GM23338 (cell line): Measurements from ENCODE around the gene SHANK1. TPM values are rescaled to one million over a fixed set of nuclear protein-coding genes. Genes with fewer than 3 reads are reported as not detected.

Experiments used
- ATAC-seq: fragments of 200-7000 bp; cut with Tn5 transposase; 3 replicates; pipeline ENCODE4 v1.9.1; 2020
- DNase-seq: peaks from one replicate; pipeline ENCODE4 v3.0.0-alpha.2; 2015; ENCODE audit warnings: low spot score
- H2AFZ ChIP-seq: fragments of 200-600 bp; sonication (generic); 2 replicates; pipeline ENCODE4 v1.8.0; 2016; ENCODE audit warnings: antibody characterized with exemption, mild to moderate bottlenecking, moderate library complexity
- H3F3A ChIP-seq: fragments of 200-600 bp; sonication (generic); replicated peaks from 2 replicates; pipeline ENCODE4 v1.8.0; 2017; ENCODE audit warnings: antibody characterized with exemption, mixed run types, low read depth
- H3K27ac ChIP-seq: fragments of 200-600 bp; sonication (generic); 2 replicates; pipeline ENCODE4 v1.6.1; 2016; ENCODE audit warnings: low read depth
- H3K27me3 ChIP-seq: fragments of 200-600 bp; sonication (generic); 2 replicates; pipeline ENCODE4 v1.8.0; 2016; ENCODE audit warnings: mild to moderate bottlenecking, mixed run types, moderate library complexity; ENCODE audit not compliant: insufficient read depth
- H3K36me3 ChIP-seq: fragments of 200-600 bp; sonication (generic); 2 replicates; pipeline ENCODE4 v1.8.0; 2016; ENCODE audit warnings: mild to moderate bottlenecking; ENCODE audit not compliant: insufficient read depth
- H3K4me1 ChIP-seq: fragments of 200-600 bp; sonication (generic); 2 replicates; pipeline ENCODE4 v1.8.0; 2016; ENCODE audit warnings: mild to moderate bottlenecking, moderate library complexity; ENCODE audit not compliant: insufficient read depth
- H3K4me2 ChIP-seq: fragments of 200-600 bp; sonication (generic); 2 replicates; pipeline ENCODE4 v1.7.1; 2017; ENCODE audit warnings: mixed run types
- H3K4me3 ChIP-seq: fragments of 200-600 bp; sonication (generic); 2 replicates; pipeline ENCODE4 v1.6.1; 2016; ENCODE audit warnings: mixed run types
- H3K79me2 ChIP-seq: fragments of 200-600 bp; sonication (generic); replicated peaks from 2 replicates; pipeline ENCODE4 v1.8.0; 2017; ENCODE audit warnings: mild to moderate bottlenecking; ENCODE audit not compliant: insufficient read depth
- H3K9me2 ChIP-seq: fragments of 200-600 bp; sonication (generic); 2 replicates; pipeline ENCODE4 v1.8.0; 2017; ENCODE audit not compliant: insufficient read depth
- H4K20me1 ChIP-seq: fragments of 200-600 bp; sonication (generic); replicated peaks from 2 replicates; pipeline ENCODE4 v1.8.0; 2017; ENCODE audit warnings: mild to moderate bottlenecking; ENCODE audit not compliant: insufficient read depth
- H3K27ac Mint-ChIP-seq: 2 replicates; pipeline ENCODE4 v1.8.0; 2020; ENCODE audit warnings: inconsistent platforms, mild to moderate bottlenecking, moderate library complexity, mixed read lengths
- H3K27me3 Mint-ChIP-seq: 3 replicates; pipeline ENCODE4 v1.8.0; 2022; ENCODE audit warnings: low read depth, mild to moderate bottlenecking, moderate library complexity, mixed read lengths, inconsistent platforms; ENCODE audit not compliant: insufficient read depth, poor library complexity
- H3K36me3 Mint-ChIP-seq: 3 replicates; pipeline ENCODE4 v1.8.0; 2021; ENCODE audit warnings: low read depth, mild to moderate bottlenecking, inconsistent platforms, moderate library complexity, mixed read lengths
- H3K4me1 Mint-ChIP-seq: 3 replicates; pipeline ENCODE4 v1.8.0; 2020; ENCODE audit warnings: mild to moderate bottlenecking, inconsistent platforms, mixed read lengths
- H3K4me3 Mint-ChIP-seq: 3 replicates; pipeline ENCODE4 v1.8.0; 2021; ENCODE audit warnings: moderate library complexity, mild to moderate bottlenecking, inconsistent platforms, mixed read lengths
- H3K9me3 Mint-ChIP-seq: 3 replicates; pipeline ENCODE4 v1.8.0; 2020; ENCODE audit warnings: moderate library complexity, mild to moderate bottlenecking, inconsistent platforms, mixed read lengths
- CREB1 ChIP-seq: fragments of 250-450 bp; sonication (Bioruptor Pico); IDR thresholded peaks from 2 replicates; pipeline ENCODE4 v1.5.0; 2020; ENCODE audit warnings: low read depth, mild to moderate bottlenecking, moderate library complexity
- EZH2 ChIP-seq: fragments of 200-600 bp; sonication (generic); IDR thresholded peaks from one replicate; pipeline ENCODE4 v1.8.0; 2017; ENCODE audit warnings: antibody characterized with exemption, mild to moderate bottlenecking, low read depth; ENCODE audit not compliant: unreplicated experiment
- EZH2phosphoT487 ChIP-seq: fragments of 200-600 bp; sonication (generic); IDR thresholded peaks from one replicate; pipeline ENCODE4 v1.8.1; 2018; ENCODE audit warnings: antibody characterized with exemption; ENCODE audit not compliant: unreplicated experiment
- JUNB ChIP-seq: IDR thresholded peaks from one replicate; pipeline ENCODE4 v1.6.1; 2016; ENCODE audit warnings: antibody characterized with exemption; ENCODE audit not compliant: unreplicated experiment
- NANOG ChIP-seq: IDR thresholded peaks from 2 replicates; pipeline ENCODE4 v1.6.1; 2016; ENCODE audit warnings: antibody characterized with exemption, borderline replicate concordance
- POLR2AphosphoS5 ChIP-seq: IDR thresholded peaks from 2 replicates; pipeline ENCODE4 v1.6.1; 2016; ENCODE audit warnings: antibody characterized with exemption, low read depth
- STAT1 ChIP-seq: IDR thresholded peaks from one replicate; pipeline ENCODE4 v1.6.1; 2016; ENCODE audit warnings: antibody characterized with exemption; ENCODE audit not compliant: unreplicated experiment
- ZNF114 ChIP-seq: fragments of 250-450 bp; sonication (Bioruptor Pico); IDR thresholded peaks from 2 replicates; pipeline ENCODE4 v1.5.0; 2020; ENCODE audit warnings: mild to moderate bottlenecking, moderate library complexity
- ZNF331 ChIP-seq: fragments of 250-450 bp; sonication (Bioruptor Pico); IDR thresholded peaks from 2 replicates; pipeline ENCODE4 v1.5.0; 2020; ENCODE audit warnings: low read depth, mild to moderate bottlenecking, moderate library complexity
- polyA plus RNA-seq: library from polyadenylated mRNA; unstranded; fragments of >200 nt; fragmentation: Nextera tagmentation; extraction: Ambion mirVana; gene quantifications from 2 replicates; pipeline ENCODE4 v1.2.1, GENCODE V29; 2016
- total RNA-seq: library from RNA; depleted of rRNA; stranded (reverse); fragments of >200 nt; shearing (Covaris generic); gene quantifications from 2 replicates; pipeline ENCODE4 v1.2.3, GENCODE V29; 2014
- TF ChIP-seq, protein P1 (sequence below): fragments of 250-450 bp; sonication (Bioruptor Pico); IDR thresholded peaks from 2 replicates; pipeline ENCODE4 v1.5.0; 2020; ENCODE audit warnings: mild to moderate bottlenecking, moderate library complexity
- TF ChIP-seq, protein P2 (sequence below): IDR thresholded peaks from one replicate; pipeline ENCODE4 v1.6.1; 2018; ENCODE audit warnings: antibody characterized with exemption; ENCODE audit not compliant: unreplicated experiment
- TF ChIP-seq, protein P3 (sequence below): IDR thresholded peaks from 2 replicates; pipeline ENCODE4 v1.6.1; 2016; ENCODE audit warnings: antibody characterized with exemption
- TF ChIP-seq, protein P4 (sequence below), 2 experiments: fragments of 200-600 bp in 1 of 2; sonication (generic) in 1 of 2; conservative IDR thresholded peaks; 2 replicates each; pipeline versions ENCODE4 v1.5.1 to v1.6.1; 2016 to 2017; ENCODE audit warnings: antibody characterized with exemption in 2 of 2, low read depth in 2 of 2, mild to moderate bottlenecking in 2 of 2, moderate library complexity in 1 of 2

The SHANK1 gene
- total and polyA plus RNA-seq, 2 experiments from 2014 or later = 0.23 to 4.1 TPM

DNA sequence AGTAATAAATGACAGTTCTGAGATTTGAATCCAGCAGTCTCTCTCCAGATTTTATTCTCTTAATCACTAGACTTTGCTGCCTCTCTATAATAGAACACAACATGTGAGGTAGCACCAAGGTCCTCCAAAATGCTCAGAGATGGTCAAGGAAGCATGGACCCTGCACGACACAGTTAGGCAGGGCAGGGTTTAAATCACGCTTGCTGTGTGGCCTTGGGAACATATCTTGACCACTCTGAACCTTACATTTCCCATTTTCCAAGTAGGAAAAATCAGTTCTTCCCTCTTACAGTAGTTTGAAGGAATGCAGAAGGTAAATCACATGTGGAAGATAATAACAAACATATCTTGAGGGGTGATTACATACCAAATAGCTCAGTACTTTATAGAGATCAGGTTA is 86.2 kb downstream of the SHANK1 start:
- Histone ChIP-seq H3K4me3 (no peak overlapping the region), H3K79me2 (no peaks in the 10 kb centered on the region), H3K4me1 (no peaks in the 10 kb centered on the region), H3K27me3 (peaks cover 2% of the 10 kb centered on the region; the same call in 1 of the 2 replicates), H2AFZ (no peak overlapping the region), H3K4me2 (no peak overlapping the region), H3K27ac (no peak overlapping the region), H3F3A (no peaks in the 10 kb centered on the region), H3K36me3 (peaks cover 8% of the 10 kb centered on the region; the same call in 1 of the 2 replicates), H4K20me1 (no peaks in the 10 kb centered on the region), H3K9me2 (no peaks in the 10 kb centered on the region)
- Mint-ChIP-seq H3K27me3 (peaks cover 22% of the 10 kb centered on the region), H3K4me1 (no peaks in the 10 kb centered on the region), H3K9me3 (peaks cover 96% of the 10 kb centered on the region), H3K4me3 (no peak overlapping the region), H3K27ac (no peak overlapping the region), H3K36me3 (peaks cover 44% of the 10 kb centered on the region)
- no peak for DNase-seq
- TF ChIP-seq, protein P1, sequence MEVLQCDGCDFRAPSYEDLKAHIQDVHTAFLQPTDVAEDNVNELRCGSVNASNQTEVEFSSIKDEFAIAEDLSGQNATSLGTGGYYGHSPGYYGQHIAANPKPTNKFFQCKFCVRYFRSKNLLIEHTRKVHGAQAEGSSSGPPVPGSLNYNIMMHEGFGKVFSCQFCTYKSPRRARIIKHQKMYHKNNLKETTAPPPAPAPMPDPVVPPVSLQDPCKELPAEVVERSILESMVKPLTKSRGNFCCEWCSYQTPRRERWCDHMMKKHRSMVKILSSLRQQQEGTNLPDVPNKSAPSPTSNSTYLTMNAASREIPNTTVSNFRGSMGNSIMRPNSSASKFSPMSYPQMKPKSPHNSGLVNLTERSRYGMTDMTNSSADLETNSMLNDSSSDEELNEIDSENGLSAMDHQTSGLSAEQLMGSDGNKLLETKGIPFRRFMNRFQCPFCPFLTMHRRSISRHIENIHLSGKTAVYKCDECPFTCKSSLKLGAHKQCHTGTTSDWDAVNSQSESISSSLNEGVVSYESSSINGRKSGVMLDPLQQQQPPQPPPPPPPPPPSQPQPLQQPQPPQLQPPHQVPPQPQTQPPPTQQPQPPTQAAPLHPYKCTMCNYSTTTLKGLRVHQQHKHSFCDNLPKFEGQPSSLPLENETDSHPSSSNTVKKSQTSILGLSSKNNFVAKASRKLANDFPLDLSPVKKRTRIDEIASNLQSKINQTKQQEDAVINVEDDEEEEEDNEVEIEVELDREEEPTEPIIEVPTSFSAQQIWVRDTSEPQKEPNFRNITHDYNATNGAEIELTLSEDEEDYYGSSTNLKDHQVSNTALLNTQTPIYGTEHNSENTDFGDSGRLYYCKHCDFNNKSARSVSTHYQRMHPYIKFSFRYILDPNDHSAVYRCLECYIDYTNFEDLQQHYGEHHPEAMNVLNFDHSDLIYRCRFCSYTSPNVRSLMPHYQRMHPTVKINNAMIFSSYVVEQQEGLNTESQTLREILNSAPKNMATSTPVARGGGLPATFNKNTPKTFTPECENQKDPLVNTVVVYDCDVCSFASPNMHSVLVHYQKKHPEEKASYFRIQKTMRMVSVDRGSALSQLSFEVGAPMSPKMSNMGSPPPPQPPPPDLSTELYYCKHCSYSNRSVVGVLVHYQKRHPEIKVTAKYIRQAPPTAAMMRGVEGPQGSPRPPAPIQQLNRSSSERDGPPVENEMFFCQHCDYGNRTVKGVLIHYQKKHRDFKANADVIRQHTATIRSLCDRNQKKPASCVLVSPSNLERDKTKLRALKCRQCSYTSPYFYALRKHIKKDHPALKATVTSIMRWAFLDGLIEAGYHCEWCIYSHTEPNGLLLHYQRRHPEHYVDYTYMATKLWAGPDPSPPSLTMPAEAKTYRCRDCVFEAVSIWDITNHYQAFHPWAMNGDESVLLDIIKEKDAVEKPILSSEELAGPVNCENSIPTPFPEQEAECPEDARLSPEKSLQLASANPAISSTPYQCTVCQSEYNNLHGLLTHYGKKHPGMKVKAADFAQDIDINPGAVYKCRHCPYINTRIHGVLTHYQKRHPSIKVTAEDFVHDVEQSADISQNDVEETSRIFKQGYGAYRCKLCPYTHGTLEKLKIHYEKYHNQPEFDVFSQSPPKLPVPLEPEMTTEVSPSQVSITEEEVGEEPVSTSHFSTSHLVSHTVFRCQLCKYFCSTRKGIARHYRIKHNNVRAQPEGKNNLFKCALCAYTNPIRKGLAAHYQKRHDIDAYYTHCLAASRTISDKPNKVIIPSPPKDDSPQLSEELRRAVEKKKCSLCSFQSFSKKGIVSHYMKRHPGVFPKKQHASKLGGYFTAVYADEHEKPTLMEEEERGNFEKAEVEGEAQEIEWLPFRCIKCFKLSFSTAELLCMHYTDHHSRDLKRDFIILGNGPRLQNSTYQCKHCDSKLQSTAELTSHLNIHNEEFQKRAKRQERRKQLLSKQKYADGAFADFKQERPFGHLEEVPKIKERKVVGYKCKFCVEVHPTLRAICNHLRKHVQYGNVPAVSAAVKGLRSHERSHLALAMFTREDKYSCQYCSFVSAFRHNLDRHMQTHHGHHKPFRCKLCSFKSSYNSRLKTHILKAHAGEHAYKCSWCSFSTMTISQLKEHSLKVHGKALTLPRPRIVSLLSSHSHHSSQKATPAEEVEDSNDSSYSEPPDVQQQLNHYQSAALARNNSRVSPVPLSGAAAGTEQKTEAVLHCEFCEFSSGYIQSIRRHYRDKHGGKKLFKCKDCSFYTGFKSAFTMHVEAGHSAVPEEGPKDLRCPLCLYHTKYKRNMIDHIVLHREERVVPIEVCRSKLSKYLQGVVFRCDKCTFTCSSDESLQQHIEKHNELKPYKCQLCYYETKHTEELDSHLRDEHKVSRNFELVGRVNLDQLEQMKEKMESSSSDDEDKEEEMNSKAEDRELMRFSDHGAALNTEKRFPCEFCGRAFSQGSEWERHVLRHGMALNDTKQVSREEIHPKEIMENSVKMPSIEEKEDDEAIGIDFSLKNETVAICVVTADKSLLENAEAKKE (CRISPR knock-in tag) = no peak
- TF ChIP-seq NANOG (no peak), EZH2 (no peak), ZNF331 (no peak), ZNF114 (CRISPR knock-in tag) (no peak), EZH2phosphoT487 (no peak), CREB1 (no peak), STAT1 (no peak), JUNB (no peak), POLR2AphosphoS5 (no peak)
- TF ChIP-seq, protein P2, sequence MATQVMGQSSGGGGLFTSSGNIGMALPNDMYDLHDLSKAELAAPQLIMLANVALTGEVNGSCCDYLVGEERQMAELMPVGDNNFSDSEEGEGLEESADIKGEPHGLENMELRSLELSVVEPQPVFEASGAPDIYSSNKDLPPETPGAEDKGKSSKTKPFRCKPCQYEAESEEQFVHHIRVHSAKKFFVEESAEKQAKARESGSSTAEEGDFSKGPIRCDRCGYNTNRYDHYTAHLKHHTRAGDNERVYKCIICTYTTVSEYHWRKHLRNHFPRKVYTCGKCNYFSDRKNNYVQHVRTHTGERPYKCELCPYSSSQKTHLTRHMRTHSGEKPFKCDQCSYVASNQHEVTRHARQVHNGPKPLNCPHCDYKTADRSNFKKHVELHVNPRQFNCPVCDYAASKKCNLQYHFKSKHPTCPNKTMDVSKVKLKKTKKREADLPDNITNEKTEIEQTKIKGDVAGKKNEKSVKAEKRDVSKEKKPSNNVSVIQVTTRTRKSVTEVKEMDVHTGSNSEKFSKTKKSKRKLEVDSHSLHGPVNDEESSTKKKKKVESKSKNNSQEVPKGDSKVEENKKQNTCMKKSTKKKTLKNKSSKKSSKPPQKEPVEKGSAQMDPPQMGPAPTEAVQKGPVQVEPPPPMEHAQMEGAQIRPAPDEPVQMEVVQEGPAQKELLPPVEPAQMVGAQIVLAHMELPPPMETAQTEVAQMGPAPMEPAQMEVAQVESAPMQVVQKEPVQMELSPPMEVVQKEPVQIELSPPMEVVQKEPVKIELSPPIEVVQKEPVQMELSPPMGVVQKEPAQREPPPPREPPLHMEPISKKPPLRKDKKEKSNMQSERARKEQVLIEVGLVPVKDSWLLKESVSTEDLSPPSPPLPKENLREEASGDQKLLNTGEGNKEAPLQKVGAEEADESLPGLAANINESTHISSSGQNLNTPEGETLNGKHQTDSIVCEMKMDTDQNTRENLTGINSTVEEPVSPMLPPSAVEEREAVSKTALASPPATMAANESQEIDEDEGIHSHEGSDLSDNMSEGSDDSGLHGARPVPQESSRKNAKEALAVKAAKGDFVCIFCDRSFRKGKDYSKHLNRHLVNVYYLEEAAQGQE = no peak
- TF ChIP-seq, protein P3, sequence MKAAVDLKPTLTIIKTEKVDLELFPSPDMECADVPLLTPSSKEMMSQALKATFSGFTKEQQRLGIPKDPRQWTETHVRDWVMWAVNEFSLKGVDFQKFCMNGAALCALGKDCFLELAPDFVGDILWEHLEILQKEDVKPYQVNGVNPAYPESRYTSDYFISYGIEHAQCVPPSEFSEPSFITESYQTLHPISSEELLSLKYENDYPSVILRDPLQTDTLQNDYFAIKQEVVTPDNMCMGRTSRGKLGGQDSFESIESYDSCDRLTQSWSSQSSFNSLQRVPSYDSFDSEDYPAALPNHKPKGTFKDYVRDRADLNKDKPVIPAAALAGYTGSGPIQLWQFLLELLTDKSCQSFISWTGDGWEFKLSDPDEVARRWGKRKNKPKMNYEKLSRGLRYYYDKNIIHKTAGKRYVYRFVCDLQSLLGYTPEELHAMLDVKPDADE = no peak
- TF ChIP-seq, protein P4, sequence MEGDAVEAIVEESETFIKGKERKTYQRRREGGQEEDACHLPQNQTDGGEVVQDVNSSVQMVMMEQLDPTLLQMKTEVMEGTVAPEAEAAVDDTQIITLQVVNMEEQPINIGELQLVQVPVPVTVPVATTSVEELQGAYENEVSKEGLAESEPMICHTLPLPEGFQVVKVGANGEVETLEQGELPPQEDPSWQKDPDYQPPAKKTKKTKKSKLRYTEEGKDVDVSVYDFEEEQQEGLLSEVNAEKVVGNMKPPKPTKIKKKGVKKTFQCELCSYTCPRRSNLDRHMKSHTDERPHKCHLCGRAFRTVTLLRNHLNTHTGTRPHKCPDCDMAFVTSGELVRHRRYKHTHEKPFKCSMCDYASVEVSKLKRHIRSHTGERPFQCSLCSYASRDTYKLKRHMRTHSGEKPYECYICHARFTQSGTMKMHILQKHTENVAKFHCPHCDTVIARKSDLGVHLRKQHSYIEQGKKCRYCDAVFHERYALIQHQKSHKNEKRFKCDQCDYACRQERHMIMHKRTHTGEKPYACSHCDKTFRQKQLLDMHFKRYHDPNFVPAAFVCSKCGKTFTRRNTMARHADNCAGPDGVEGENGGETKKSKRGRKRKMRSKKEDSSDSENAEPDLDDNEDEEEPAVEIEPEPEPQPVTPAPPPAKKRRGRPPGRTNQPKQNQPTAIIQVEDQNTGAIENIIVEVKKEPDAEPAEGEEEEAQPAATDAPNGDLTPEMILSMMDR (conservative IDR thresholded peaks at IDR 0.05; ENCODE audit: low read depth in 2 of 2) = no peak
- no peak for ATAC-seq
